Pancreas (tissue), 10 donors: ENCODE results near the gene EPN2. TPM values are rescaled to one million over a fixed set of nuclear protein-coding genes. Genes with fewer than 3 reads are reported as not detected.

ENCODE experiments used
- ATAC-seq, 4 donors: fragments of 200-7000 bp; cut with Tn5 transposase; one replicate each; pipeline versions ENCODE4 v1.8.0 to v1.9.1; 2020; ENCODE audit warnings: mild to moderate bottlenecking in 4 of 4, moderate library complexity in 4 of 4
- DNase-seq, 6 donors: peaks; one replicate each; pipeline ENCODE4 v3.0.0-alpha.2; 2020
- FAIRE-seq: peaks from 2 replicates; lab custom pipeline; 2012; peaks lifted over from hg19 to GRCh38; lab: Jason Lieb, UNC
- H3K27ac ChIP-seq, 4 donors: fragments of 200-600 bp; sonication (generic); 1 replicate in 3 of 4; 2 replicates in 1 of 4; pipeline versions ENCODE4 v1.5.0 to v1.8.0; 2020
- H3K27me3 ChIP-seq, 4 donors: fragments of 200-600 bp; one replicate each; pipeline ENCODE4 v1.8.0; 2021
- H3K36me3 ChIP-seq, 3 donors: fragments of 200-600 bp; sonication (generic) in 1 of 3; one replicate each; pipeline versions ENCODE4 v1.5.0 to v1.8.0; 2020 to 2021
- H3K4me1 ChIP-seq, 3 donors: fragments of 200-600 bp; one replicate each; pipeline ENCODE4 v1.8.0; 2021
- H3K4me3 ChIP-seq, 4 donors: fragments of 200-600 bp; sonication (generic) in 2 of 4; one replicate each; pipeline versions ENCODE4 v1.5.0 to v1.8.0; 2020 to 2021
- H3K9me3 ChIP-seq, 4 donors: fragments of 200-600 bp; one replicate each; pipeline ENCODE4 v1.8.0; 2021
- WGBS, 2 donors: extraction: QIAGEN DNeasy Blood & Tissue Kit; methylation state at CpG; one replicate each; pipeline ENCODE4 v1.1.7; 2013; 5-methylcytosine and 5-hydroxymethylcytosine counted together
- intact Hi-C, 3 donors: fragments of 100-400 bp; cut with DNase I; formaldehyde crosslinking; loops; one replicate each; pipeline versions ENCODE4 v1.11.1 to v1.14.2; 2022
- polyA plus RNA-seq, 2 donors: library from polyadenylated mRNA; stranded (reverse); fragments of 200-250 nt; gene quantifications; one replicate each; pipeline ENCODE4 v1.2.3, GENCODE V29; 2013
- total RNA-seq, 6 donors: library from RNA; stranded (reverse); fragmentation: NEBNext Ultra II Directional in 4 of 6; extraction: Animal tissue kit (Norgen Biotek cat#: 25700) in 4 of 6; gene quantifications; one replicate each; pipeline versions ENCODE4 v1.2.1 to v1.2.4, GENCODE V29; 2021 to 2023
- TF ChIP-seq, protein P1 (sequence below), 4 donors: fragments of 200-600 bp; sonication (generic) in 3 of 4; IDR thresholded peaks; one replicate each; pipeline versions ENCODE4 v1.5.0 to v1.8.0; 2021; ENCODE audit warnings: antibody characterized with exemption in 4 of 4
- donor health status: healthy with polysubstance abuse.
- donor health status: DM: no; HTN: no; CAD: no; lungs with moderate emphysema.
- donor health status: DM: no; HTN: no; CAD: no.
- donor health status: control.
- donor health status: control.
- donor health status: Bipolar disorder and iron deficiency.
- donor health status: DM: yes; HTN: yes; CAD: no.
- donor health status: DM: no; HTN: no; CAD: no.
- donor health status: DM: no; HTN: no; CAD: no.
- donor health status: DM: yes; HTN: yes; CAD: no.

EPN2 gene
- total and polyA plus RNA-seq, 8 donors: 13.4 to 29.4 (median 15.7) TPM

DNA sequence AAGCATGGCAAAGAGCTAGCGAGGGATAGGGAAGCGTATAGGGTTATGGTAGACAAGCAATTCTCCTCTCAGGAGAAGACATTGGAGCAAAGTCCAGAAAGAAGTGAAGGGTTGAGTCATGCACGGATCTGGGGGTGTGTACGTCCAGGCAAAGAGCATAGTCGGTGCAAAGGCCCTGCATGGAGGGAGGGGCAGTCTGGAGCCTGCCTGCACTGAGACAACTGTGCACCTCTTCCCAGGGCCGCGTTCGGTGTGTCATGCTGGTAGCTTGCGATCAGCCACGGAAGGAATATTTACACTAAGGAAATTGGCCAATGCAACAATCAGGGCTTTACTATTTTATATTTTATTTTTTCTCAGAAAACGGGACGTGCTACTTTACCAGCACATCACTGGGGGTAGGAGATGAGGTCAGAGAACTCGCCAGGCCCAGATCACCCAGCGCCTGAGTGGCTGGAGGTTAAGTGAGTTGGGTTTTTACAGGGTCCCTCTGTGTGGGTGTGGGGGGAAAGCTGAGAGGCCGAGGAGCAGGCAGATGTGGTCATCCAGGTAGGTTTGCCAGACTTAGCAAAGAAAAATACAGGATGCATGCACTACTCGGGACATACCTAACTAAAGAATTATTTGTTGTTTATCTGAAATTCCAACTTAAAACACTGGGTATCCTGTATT, 132.1 kb downstream of the EPN2 start:
- FAIRE-seq: no peak
- no peak overlapping the region for H3K27ac ChIP-seq

DNA sequence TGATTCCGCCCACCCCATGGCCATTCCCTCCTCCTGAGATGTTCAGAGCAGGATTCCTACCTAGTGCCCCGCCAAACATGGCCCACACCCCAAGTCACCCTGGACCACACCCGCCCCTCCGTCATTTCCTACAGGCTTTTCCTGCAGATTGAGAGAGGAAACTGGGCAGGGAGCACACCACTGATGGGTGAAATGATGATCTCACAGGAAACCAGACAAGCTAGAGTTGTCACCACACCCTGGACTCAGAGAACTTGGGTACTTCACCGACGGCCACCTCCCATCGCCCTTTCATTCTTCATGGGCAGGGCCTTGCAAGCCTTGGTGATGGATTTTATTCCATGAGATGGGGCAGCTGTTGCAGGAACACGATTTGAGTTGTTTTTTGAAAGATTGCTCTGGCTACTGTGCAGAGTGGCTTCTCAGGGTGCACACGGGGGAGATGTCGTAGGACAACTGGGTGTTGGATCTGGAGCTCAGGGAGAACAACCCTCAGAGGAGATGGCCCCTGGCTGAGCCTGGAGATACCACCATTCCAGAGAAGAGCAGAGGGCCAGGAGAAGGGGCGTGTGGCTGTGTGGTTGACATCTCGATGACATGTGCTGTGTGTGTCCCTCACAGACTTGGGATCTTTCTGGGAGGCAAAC, 132.8 kb downstream of the EPN2 start:
- Histone ChIP-seq H3K27me3 (no peaks in the 10 kb centered on the region), H3K27ac (no peak overlapping the region), H3K36me3 (no peaks in the 10 kb centered on the region), H3K9me3 (no peaks in the 10 kb centered on the region), H3K4me3 (no peak overlapping the region), H3K4me1 (no peaks in the 10 kb centered on the region)
- FAIRE-seq (no peak), DNase-seq (peak in 2 of 6 donors; percentile 21 to 25), ATAC-seq (no peak)
- TF ChIP-seq, protein P1, sequence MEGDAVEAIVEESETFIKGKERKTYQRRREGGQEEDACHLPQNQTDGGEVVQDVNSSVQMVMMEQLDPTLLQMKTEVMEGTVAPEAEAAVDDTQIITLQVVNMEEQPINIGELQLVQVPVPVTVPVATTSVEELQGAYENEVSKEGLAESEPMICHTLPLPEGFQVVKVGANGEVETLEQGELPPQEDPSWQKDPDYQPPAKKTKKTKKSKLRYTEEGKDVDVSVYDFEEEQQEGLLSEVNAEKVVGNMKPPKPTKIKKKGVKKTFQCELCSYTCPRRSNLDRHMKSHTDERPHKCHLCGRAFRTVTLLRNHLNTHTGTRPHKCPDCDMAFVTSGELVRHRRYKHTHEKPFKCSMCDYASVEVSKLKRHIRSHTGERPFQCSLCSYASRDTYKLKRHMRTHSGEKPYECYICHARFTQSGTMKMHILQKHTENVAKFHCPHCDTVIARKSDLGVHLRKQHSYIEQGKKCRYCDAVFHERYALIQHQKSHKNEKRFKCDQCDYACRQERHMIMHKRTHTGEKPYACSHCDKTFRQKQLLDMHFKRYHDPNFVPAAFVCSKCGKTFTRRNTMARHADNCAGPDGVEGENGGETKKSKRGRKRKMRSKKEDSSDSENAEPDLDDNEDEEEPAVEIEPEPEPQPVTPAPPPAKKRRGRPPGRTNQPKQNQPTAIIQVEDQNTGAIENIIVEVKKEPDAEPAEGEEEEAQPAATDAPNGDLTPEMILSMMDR (IDR thresholded peaks at IDR 0.05): no peak
- WGBS, 2 donors: 81 to 88% methylated on average over 11 to 12 of the region's 12 CpGs
- intact Hi-C loops: loop anchor here in 2 of 3 donors (5.0 to 10.0 kb wide), 4 partner anchors 45 to 395 kb away; partner anchors contain the start of gene RNF112 (in 1 of the 2)

More for the DNA sequence above, 132.1 kb downstream of the EPN2 start:
- no peak for ATAC-seq
- no peaks in the 10 kb centered on the region for H3K4me1 ChIP-seq
- H3K27me3 ChIP-seq: no peaks in the 10 kb centered on the region
- intact Hi-C loops: loop anchor here in 2 of 3 donors (5.0 to 10.0 kb wide), 4 partner anchors 46 to 396 kb away; partner anchors contain the start of gene RNF112 (in 1 of the 2)
- 86 to 92% methylated on average over 16 of the region's 16 CpGs for WGBS, 2 donors
- H3K4me3 ChIP-seq: no peak overlapping the region
- H3K36me3 ChIP-seq: no peaks in the 10 kb centered on the region
- peak in 1 of 6 donors; percentile 21 for DNase-seq
- TF ChIP-seq, protein P1 (IDR thresholded peaks at IDR 0.05): no peak
- no peaks in the 10 kb centered on the region for H3K9me3 ChIP-seq

DNA sequence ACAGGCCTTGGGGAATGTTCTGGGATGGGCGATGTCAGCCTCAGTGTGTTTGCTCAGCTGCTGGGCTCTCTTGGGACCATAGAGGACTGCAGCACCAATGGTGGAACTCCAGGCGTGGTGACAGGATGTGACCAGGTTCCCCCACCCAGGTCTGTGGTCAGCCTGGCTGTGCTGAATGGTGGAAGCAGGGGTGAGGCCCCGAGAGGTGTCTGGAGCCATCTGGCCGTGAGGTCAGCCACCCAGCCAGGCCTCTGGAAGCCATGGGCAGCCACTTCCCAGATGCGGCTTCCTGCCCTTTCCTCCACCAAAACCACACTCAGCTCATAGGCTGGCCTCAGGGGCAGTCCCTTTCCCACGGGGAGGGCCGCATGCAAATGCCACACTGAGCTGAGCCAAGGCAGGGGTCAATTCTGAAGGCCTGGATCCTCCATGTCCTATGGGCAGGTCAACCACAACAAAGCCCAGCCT, 133.4 kb downstream of the EPN2 start:
- TF ChIP-seq, protein P1 (IDR thresholded peaks at IDR 0.05): no peak
- no peak overlapping the region for H3K27ac ChIP-seq
- peak in 2 of 6 donors; percentile 43 to 44 for DNase-seq
- no peaks in the 10 kb centered on the region for H3K27me3 ChIP-seq
- no peaks in the 10 kb centered on the region for H3K4me1 ChIP-seq
- H3K4me3 ChIP-seq: no peak overlapping the region
- no peaks in the 10 kb centered on the region for H3K9me3 ChIP-seq
- ATAC-seq: peak in 3 of 4 donors; percentile 24 to 64 (median 63)
- no peak for FAIRE-seq
- intact Hi-C loops: no loop called here
- no peaks in the 10 kb centered on the region for H3K36me3 ChIP-seq
- WGBS, 2 donors: 77 to 79% methylated on average over 7 of the region's 7 CpGs

DNA sequence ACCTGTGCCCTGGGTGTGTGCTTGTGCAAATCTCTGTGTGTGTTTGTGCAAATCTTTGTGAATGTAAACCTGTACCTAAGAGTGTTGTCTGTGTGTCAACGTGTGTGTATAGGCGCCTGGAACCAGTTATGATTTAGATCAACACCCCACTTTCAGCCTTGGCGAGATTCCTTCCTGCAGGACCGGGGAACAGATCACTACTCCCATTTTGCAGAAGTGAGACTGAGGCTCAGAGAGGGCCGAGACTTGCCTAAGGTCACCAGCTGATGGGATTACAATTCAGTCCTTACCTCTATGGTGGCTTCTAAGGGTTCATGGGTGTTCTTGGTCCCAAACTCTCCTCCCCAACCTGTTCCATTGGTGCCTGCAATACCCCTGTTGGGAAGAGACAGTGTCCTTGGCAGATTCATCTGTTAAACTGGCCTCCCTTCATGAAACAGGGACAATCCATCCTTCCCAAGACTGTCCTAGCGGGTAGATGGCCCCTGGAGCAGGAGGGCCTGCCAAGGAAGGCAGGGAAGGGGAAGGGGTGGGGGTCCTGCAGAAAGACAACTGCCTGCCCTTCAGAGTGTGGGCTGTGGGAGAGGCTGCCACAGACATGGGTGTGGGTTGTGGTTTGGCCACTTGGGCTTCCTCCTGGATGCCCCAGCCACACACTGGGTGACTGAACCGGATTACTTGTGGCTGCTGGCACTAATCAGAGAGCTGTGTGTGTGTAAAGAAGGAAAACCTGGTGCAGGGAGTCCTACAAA, 134.3 kb downstream of the EPN2 start:
- ATAC-seq (no peak), DNase-seq (peak in 1 of 6 donors; percentile 24), FAIRE-seq (no peak)

More for the DNA sequence above, 134.3 kb downstream of the EPN2 start:
- WGBS, 2 donors: 78 to 87% methylated on average over 7 of the region's 7 CpGs
- no peaks in the 10 kb centered on the region for H3K27me3 ChIP-seq
- TF ChIP-seq, protein P1 (IDR thresholded peaks at IDR 0.05): no peak
- intact Hi-C loops: no loop called here
- H3K9me3 ChIP-seq: no peaks in the 10 kb centered on the region
- H3K4me3 ChIP-seq: no peak overlapping the region
- H3K27ac ChIP-seq: no peak overlapping the region
- no peaks in the 10 kb centered on the region for H3K36me3 ChIP-seq
- no peaks in the 10 kb centered on the region for H3K4me1 ChIP-seq
